Vagina (tissue), 2 donors: ENCODE data around the gene C1QA. TPM values are rescaled to one million over a fixed set of nuclear protein-coding genes. Genes with fewer than 3 reads are reported as not detected.

Source experiments
- DNase-seq, 2 donors: peaks; one replicate each; pipeline ENCODE4 v3.0.0-alpha.2; 2017; ENCODE audit errors: extremely low spot score in 2 of 2
- H3K27ac ChIP-seq: fragments of 200-600 bp; sonication (generic); one replicate; pipeline ENCODE4 v1.5.1; 2019
- H3K27me3 ChIP-seq: fragments of 200-600 bp; sonication (generic); one replicate; pipeline ENCODE4 v1.5.1; 2019
- H3K36me3 ChIP-seq, 2 donors: fragments of 200-600 bp; sonication (generic); one replicate each; pipeline ENCODE4 v1.5.1; 2017 to 2019
- H3K4me1 ChIP-seq: fragments of 200-600 bp; sonication (generic); one replicate; pipeline ENCODE4 v1.5.1; 2019
- H3K4me3 ChIP-seq, 2 donors: fragments of 200-600 bp; sonication (generic); 1 replicate in 1 of 2; 2 replicates in 1 of 2; pipeline ENCODE4 v1.5.1; 2016 to 2019
- H3K9me3 ChIP-seq: fragments of 200-600 bp; sonication (generic); one replicate; pipeline ENCODE4 v1.5.1; 2019
- CTCF ChIP-seq, 3 experiments: fragments of 450-650 bp in 2 of 3; fragments of 200-600 bp in 1 of 3; sonication (generic) in 1 of 3; IDR thresholded peaks; one replicate each; pipeline ENCODE4 v1.5.1; 2017 to 2019; ENCODE audit warnings: antibody characterized with exemption in 3 of 3, mild to moderate bottlenecking in 2 of 3, moderate library complexity in 2 of 3
- POLR2A ChIP-seq, 2 donors: fragments of 450-650 bp; IDR thresholded peaks; one replicate each; pipeline ENCODE4 v1.6.1; 2017; ENCODE audit warnings: antibody characterized with exemption in 2 of 2, mild to moderate bottlenecking in 2 of 2, moderate library complexity in 2 of 2
- POLR2AphosphoS5 ChIP-seq, 2 donors: sonication (generic); formaldehyde crosslinking; IDR thresholded peaks; one replicate each; pipeline ENCODE4 v1.9.0; 2017; ENCODE audit warnings: antibody characterized with exemption in 2 of 2, mild to moderate bottlenecking in 2 of 2, low read depth in 1 of 2; ENCODE audit not compliant: insufficient read depth in 1 of 2
- intact Hi-C: fragments of 100-400 bp; cut with DNase I; formaldehyde crosslinking; loops from one replicate; pipeline ENCODE4 v1.15.1; 2023
- total RNA-seq: library from RNA; depleted of rRNA; stranded (reverse); fragments of >200 nt; gene quantifications from one replicate; pipeline ENCODE4 v1.2.3, GENCODE V29; 2016

The C1QA gene
- total RNA-seq, 1 donor from 2014 or later = 95.8 TPM

- H3K4me3 ChIP-seq = no peak overlapping the region
- TF ChIP-seq POLR2A (IDR thresholded peaks at IDR 0.05) = no peak
- TF ChIP-seq POLR2AphosphoS5 (IDR thresholded peaks at IDR 0.05; ENCODE audit: insufficient read depth in 1 of 2, low read depth in 1 of 2) = no peak
- TF ChIP-seq CTCF (IDR thresholded peaks at IDR 0.05) = no peak
- no peak overlapping the region for H3K27ac ChIP-seq
- H3K4me1 ChIP-seq = no peaks in the 10 kb centered on the region
- no peaks in the 10 kb centered on the region for H3K9me3 ChIP-seq
- H3K36me3 ChIP-seq = no peaks in the 10 kb centered on the region
- no peak for DNase-seq
- no peaks in the 10 kb centered on the region for H3K27me3 ChIP-seq
- intact Hi-C loops = loop anchor here (10.0 kb wide), 1 partner anchor 495 kb away; no protein-coding TSS in a partner anchor
Observed at GRCh38 chr1:22629886-22630285, 6.5 kb upstream of the C1QA start.

- Histone ChIP-seq H3K27ac (no peak overlapping the region), H3K9me3 (no peaks in the 10 kb centered on the region), H3K4me3 (no peak overlapping the region), H3K4me1 (no peaks in the 10 kb centered on the region), H3K27me3 (no peaks in the 10 kb centered on the region), H3K36me3 (no peaks in the 10 kb centered on the region)
- intact Hi-C loops = loop anchor here (10.0 kb wide), 1 partner anchor 499 kb away; no protein-coding TSS in a partner anchor
- TF ChIP-seq CTCF (IDR thresholded peaks at IDR 0.05) = no peak
- no peak for TF ChIP-seq POLR2A (IDR thresholded peaks at IDR 0.05)
- no peak for TF ChIP-seq POLR2AphosphoS5 (IDR thresholded peaks at IDR 0.05; ENCODE audit: insufficient read depth in 1 of 2, low read depth in 1 of 2)
- DNase-seq = no peak
Observed at GRCh38 chr1:22633697-22634463, 2.5 kb upstream of the C1QA start.

- DNase-seq = no peak
- no peak overlapping the region for H3K27ac ChIP-seq
- no peaks in the 10 kb centered on the region for H3K27me3 ChIP-seq
- TF ChIP-seq POLR2A (IDR thresholded peaks at IDR 0.05) (no peak), CTCF (IDR thresholded peaks at IDR 0.05) (no peak), POLR2AphosphoS5 (IDR thresholded peaks at IDR 0.05; ENCODE audit: insufficient read depth in 1 of 2, low read depth in 1 of 2) (no peak)
- no peaks in the 10 kb centered on the region for H3K36me3 ChIP-seq
- H3K9me3 ChIP-seq = no peaks in the 10 kb centered on the region
- intact Hi-C loops = loop anchor here (10.0 kb wide), 1 partner anchor 501 kb away; no protein-coding TSS in a partner anchor
- no peak overlapping the region for H3K4me3 ChIP-seq
- no peaks in the 10 kb centered on the region for H3K4me1 ChIP-seq
Observed at GRCh38 chr1:22635436-22635835, 992 bp upstream of the C1QA start.

GRCh38 chr1:22636927-22637326 is 499 bp downstream of the C1QA start:
- peak overlapping the region in 1 of 2 donors; percentile 24 for H3K4me3 ChIP-seq
- no peak overlapping the region for H3K27ac ChIP-seq
- intact Hi-C loops = loop anchor here (10.0 kb wide), 1 partner anchor 502 kb away; no protein-coding TSS in a partner anchor
- DNase-seq = no peak
- no peaks in the 10 kb centered on the region for H3K36me3 ChIP-seq
- TF ChIP-seq POLR2AphosphoS5 (IDR thresholded peaks at IDR 0.05; ENCODE audit: insufficient read depth in 1 of 2, low read depth in 1 of 2) (no peak), CTCF (IDR thresholded peaks at IDR 0.05) (no peak), POLR2A (IDR thresholded peaks at IDR 0.05) (no peak)
- no peaks in the 10 kb centered on the region for H3K4me1 ChIP-seq
- no peaks in the 10 kb centered on the region for H3K27me3 ChIP-seq
- H3K9me3 ChIP-seq = no peaks in the 10 kb centered on the region

- no peaks in the 10 kb centered on the region for H3K27me3 ChIP-seq
- no peaks in the 10 kb centered on the region for H3K9me3 ChIP-seq
- intact Hi-C loops = loop anchor here (10.0 kb wide), 1 partner anchor 503 kb away; no protein-coding TSS in a partner anchor
- TF ChIP-seq CTCF (IDR thresholded peaks at IDR 0.05) = no peak
- no peaks in the 10 kb centered on the region for H3K4me1 ChIP-seq
- H3K27ac ChIP-seq = no peak overlapping the region
- DNase-seq = no peak
- H3K4me3 ChIP-seq = no peak overlapping the region
- no peaks in the 10 kb centered on the region for H3K36me3 ChIP-seq
Observed at GRCh38 chr1:22637907-22638445, 1.5 kb downstream of the C1QA start.
